Measurements from ENCODE around the gene AZU1. TPM values are rescaled to one million over a fixed set of nuclear protein-coding genes. Genes with fewer than 3 reads are reported as not detected.

Gene AZU1
- polyA plus RNA-seq, 3 donors = 2.7 to 5.7 (median 4.3) TPM

GRCh38 chr19:854549-854948, 26.9 kb downstream of the AZU1 start:
- H3K4me3 Mint-ChIP-seq = no peak overlapping the region
- no peak overlapping the region for H2AFZ ChIP-seq (ENCODE audit: insufficient read depth, low read depth, low read length, poor library complexity, severe bottlenecking)
- peaks cover 4 to 9% (median 8%) of the 10 kb centered on the region in 3 donors for H3K27me3 Mint-ChIP-seq (ENCODE audit: low read depth in 3 of 3)
- no peaks in the 10 kb centered on the region for H3K9me3 Mint-ChIP-seq
- no peak overlapping the region for H3K4me3 ChIP-seq (replicated peaks in 1 of 3; ENCODE audit: low read depth in 2 of 3, low read length in 3 of 3)
- H3K27ac ChIP-seq (ENCODE audit: low read depth in 1 of 2, low read length in 2 of 2) = no peak overlapping the region
- DNase-seq = no peak
- H3K4me1 ChIP-seq (ENCODE audit: control insufficient read depth in 1 of 2, insufficient read depth in 2 of 2, low read length in 2 of 2) = peaks cover 45 to 58% of the 10 kb centered on the region in 2 donors
- no CpG with 5 or more reads among the region's 6 CpGs for WGBS (ENCODE audit: insufficient coverage)
- H3K9ac ChIP-seq (ENCODE audit: insufficient read depth, low read length, poor library complexity, severe bottlenecking) = no peak overlapping the region
- peaks cover 0 to 3% of the 10 kb centered on the region in 2 donors for H3K27me3 ChIP-seq (ENCODE audit: control insufficient read depth in 2 of 2, insufficient read depth in 2 of 2, low read length in 2 of 2)
- no peaks in the 10 kb centered on the region for H3K9me3 ChIP-seq (replicated peaks in 1 of 2; ENCODE audit: control insufficient read depth in 1 of 2, insufficient read depth in 1 of 2, low read length in 2 of 2)
- peaks cover 22% of the 10 kb centered on the region for H3K79me2 ChIP-seq (ENCODE audit: insufficient read depth, low read length)
- TF ChIP-seq CTCF (IDR thresholded peaks at IDR 0.05) = no peak
- H3K4me2 ChIP-seq (replicated peaks; ENCODE audit: extremely low read depth, low read length, poor library complexity, severe bottlenecking) = no peak overlapping the region
- no peaks in the 10 kb centered on the region for H3K36me3 Mint-ChIP-seq
- H3K27ac Mint-ChIP-seq = no peak overlapping the region
- H3K36me3 ChIP-seq (replicated peaks in 1 of 2; ENCODE audit: control insufficient read depth in 1 of 2, insufficient read depth in 2 of 2, low read length in 2 of 2) = no peaks in the 10 kb centered on the region
- H3K4me1 Mint-ChIP-seq = peaks cover 33% of the 10 kb centered on the region
- no peaks in the 10 kb centered on the region for H4K20me1 ChIP-seq (ENCODE audit: insufficient read depth, low read length)
- intact Hi-C loops (cut with micrococcal nuclease) = loop anchor here (2.0 to 5.0 kb wide), 3 partner anchors 37 to 82 kb away; no protein-coding TSS in a partner anchor

GRCh38 chr19:855142-855541, 27.5 kb downstream of the AZU1 start:
- WGBS (ENCODE audit: insufficient coverage) = 86% methylated on average over 5 of the region's 12 CpGs
- H3K27ac ChIP-seq (ENCODE audit: low read depth in 1 of 2, low read length in 2 of 2) = no peak overlapping the region
- no peaks in the 10 kb centered on the region for H3K9me3 ChIP-seq (replicated peaks in 1 of 2; ENCODE audit: control insufficient read depth in 1 of 2, insufficient read depth in 1 of 2, low read length in 2 of 2)
- Mint-ChIP-seq H3K36me3 (no peaks in the 10 kb centered on the region), H3K27me3 (ENCODE audit: low read depth in 3 of 3) (peaks cover 4 to 9% (median 6%) of the 10 kb centered on the region in 3 donors), H3K9me3 (no peaks in the 10 kb centered on the region), H3K27ac (no peak overlapping the region), H3K4me1 (peaks cover 39% of the 10 kb centered on the region), H3K4me3 (no peak overlapping the region)
- intact Hi-C loops (cut with micrococcal nuclease) = loop anchor here in 1 of 2 donors (2.0 kb wide), 1 partner anchor 64 kb away; no protein-coding TSS in a partner anchor
- no peaks in the 10 kb centered on the region for H3K36me3 ChIP-seq (replicated peaks in 1 of 2; ENCODE audit: control insufficient read depth in 1 of 2, insufficient read depth in 2 of 2, low read length in 2 of 2)
- H4K20me1 ChIP-seq (ENCODE audit: insufficient read depth, low read length) = no peaks in the 10 kb centered on the region
- H2AFZ ChIP-seq (ENCODE audit: insufficient read depth, low read depth, low read length, poor library complexity, severe bottlenecking) = no peak overlapping the region
- H3K79me2 ChIP-seq (ENCODE audit: insufficient read depth, low read length) = peaks cover 27% of the 10 kb centered on the region
- no peak overlapping the region for H3K4me3 ChIP-seq (replicated peaks in 1 of 3; ENCODE audit: low read depth in 2 of 3, low read length in 3 of 3)
- no peak for DNase-seq
- H3K4me2 ChIP-seq (replicated peaks; ENCODE audit: extremely low read depth, low read length, poor library complexity, severe bottlenecking) = no peak overlapping the region
- no peak for TF ChIP-seq CTCF (IDR thresholded peaks at IDR 0.05)
- H3K27me3 ChIP-seq (ENCODE audit: control insufficient read depth in 2 of 2, insufficient read depth in 2 of 2, low read length in 2 of 2) = peaks cover 0 to 3% of the 10 kb centered on the region in 2 donors
- H3K9ac ChIP-seq (ENCODE audit: insufficient read depth, low read length, poor library complexity, severe bottlenecking) = no peak overlapping the region
- peaks cover 51 to 64% of the 10 kb centered on the region in 2 donors for H3K4me1 ChIP-seq (ENCODE audit: control insufficient read depth in 1 of 2, insufficient read depth in 2 of 2, low read length in 2 of 2)
